B cell (primary cell): ENCODE results near the gene IRGQ. TPM values are rescaled to one million over a fixed set of nuclear protein-coding genes. Genes with fewer than 3 reads are reported as not detected.

Experiments used
- ATAC-seq: fragments of 200-7000 bp; cut with Tn5 transposase; one replicate; pipeline ENCODE4 v1.10.0; 2021; ENCODE audit warnings: low read depth, mild to moderate bottlenecking, moderate number of reproducible peaks, moderate library complexity
- CTCF ChIA-PET: fragments of 350-600 bp; sonication (Branson Sonifier 250); formaldehyde crosslinking; loops from one replicate; lab custom pipeline; 2021; ENCODE audit warnings: antibody characterized with exemption, inconsistent platforms; lab: Charles Lee
- POLR2A ChIA-PET: fragments of 350-600 bp; sonication (Branson Sonifier 250); formaldehyde crosslinking; loops from one replicate; lab custom pipeline; 2021; ENCODE audit warnings: antibody characterized with exemption; lab: Charles Lee
- DNase-seq: peaks from one replicate; pipeline ENCODE4 v3.0.0; 2013
- H2AFZ ChIP-seq: 2 replicates; pipeline ENCODE4 v1.6.1; 2012; ENCODE audit warnings: mild to moderate bottlenecking, low read depth, low read length; ENCODE audit not compliant: insufficient read depth, poor library complexity, severe bottlenecking
- H3K27ac ChIP-seq, 2 donors: 1 replicate in 1 of 2; 2 replicates in 1 of 2; pipeline ENCODE4 v1.5.1; 2012 to 2013; ENCODE audit warnings: low read length in 2 of 2, mild to moderate bottlenecking in 2 of 2, moderate library complexity in 1 of 2
- H3K27me3 ChIP-seq, 4 experiments: fragments of 200-600 bp in 1 of 4; sonication (generic) in 1 of 4; replicated peaks in 1 of 4; 1 replicate in 2 of 4; 2 replicates in 2 of 4; pipeline versions ENCODE4 v1.6.1 to v1.7.0; 2013 to 2016; ENCODE audit warnings: low read length in 3 of 4, mild to moderate bottlenecking in 2 of 4, mixed read lengths in 1 of 4, moderate library complexity in 1 of 4; ENCODE audit not compliant: insufficient read depth in 4 of 4, control insufficient read depth in 3 of 4; ENCODE audit errors: control extremely low read depth in 1 of 4
- H3K36me3 ChIP-seq, 2 experiments: replicated peaks in 1 of 2; 1 replicate in 1 of 2; 2 replicates in 1 of 2; pipeline versions ENCODE4 v1.6.1 to v1.7.1; 2013; ENCODE audit warnings: low read length in 1 of 2; ENCODE audit not compliant: insufficient read depth in 2 of 2, control insufficient read depth in 1 of 2; ENCODE audit errors: control extremely low read depth in 1 of 2, extremely low read depth in 1 of 2
- H3K4me1 ChIP-seq, 2 donors: fragments of 200-600 bp in 1 of 2; sonication (generic) in 1 of 2; 1 replicate in 1 of 2; 2 replicates in 1 of 2; pipeline versions ENCODE4 v1.5.1 to v1.6.1; 2013 to 2017; ENCODE audit warnings: low read length in 2 of 2; ENCODE audit not compliant: control insufficient read depth in 2 of 2, insufficient read depth in 2 of 2
- H3K4me2 ChIP-seq: replicated peaks from 2 replicates; pipeline ENCODE3; 2012; ENCODE audit warnings: mild to moderate bottlenecking, low read depth, low read length; ENCODE audit not compliant: poor library complexity, severe bottlenecking
- H3K4me3 ChIP-seq, 5 experiments: fragments of 200-600 bp in 1 of 5; sonication (generic) in 1 of 5; 1 replicate in 3 of 5; 2 replicates in 2 of 5; pipeline versions ENCODE4 v1.5.1 to v1.7.0; 2011 to 2016; ENCODE audit warnings: low read length in 4 of 5, mild to moderate bottlenecking in 4 of 5, low read depth in 2 of 5, control low read depth in 1 of 5, moderate library complexity in 1 of 5; ENCODE audit not compliant: insufficient read depth in 1 of 5; ENCODE audit errors: control extremely low read depth in 1 of 5, extremely low read depth in 1 of 5
- H3K79me2 ChIP-seq: fragments of 200-600 bp; sonication (generic); one replicate; pipeline ENCODE4 v1.6.0; 2016; ENCODE audit warnings: low read length; ENCODE audit not compliant: control insufficient read depth, insufficient read depth
- H3K9ac ChIP-seq: fragments of 200-600 bp; sonication (generic); 2 replicates; pipeline ENCODE4 v1.6.1; 2017; ENCODE audit warnings: mild to moderate bottlenecking, low read length, moderate library complexity
- H3K9me3 ChIP-seq, 3 donors: one replicate each; pipeline versions ENCODE4 v1.6.1 to v1.7.1; 2013; ENCODE audit warnings: low read length in 2 of 3; ENCODE audit not compliant: control insufficient read depth in 2 of 3, insufficient read depth in 1 of 3; ENCODE audit errors: control extremely low read depth in 1 of 3
- H4K20me1 ChIP-seq: 2 replicates; pipeline ENCODE4 v1.6.0; 2012; ENCODE audit warnings: mild to moderate bottlenecking, low read length; ENCODE audit not compliant: insufficient read depth, control insufficient read depth, poor library complexity, severe bottlenecking
- H3K27ac Mint-ChIP-seq: one replicate; pipeline ENCODE4 v1.8.0; 2021; ENCODE audit warnings: mixed read lengths
- H3K27me3 Mint-ChIP-seq: one replicate; pipeline ENCODE4 v1.8.0; 2021; ENCODE audit warnings: mixed read lengths
- H3K4me1 Mint-ChIP-seq: one replicate; pipeline ENCODE4 v1.8.0; 2021; ENCODE audit warnings: mixed read lengths
- H3K4me3 Mint-ChIP-seq: one replicate; pipeline ENCODE4 v1.8.0; 2021; ENCODE audit warnings: mixed read lengths
- H3K9me3 Mint-ChIP-seq: one replicate; pipeline ENCODE4 v1.8.0; 2022; ENCODE audit warnings: mixed read lengths; ENCODE audit not compliant: insufficient read depth
- CTCF ChIP-seq: fragments of 200-600 bp; IDR thresholded peaks from one replicate; pipeline ENCODE4 v1.8.0; 2022; ENCODE audit warnings: antibody characterized with exemption, mild to moderate bottlenecking
- EZH2 ChIP-seq: IDR thresholded peaks from 2 replicates; pipeline ENCODE4 v1.6.1; 2012; ENCODE audit warnings: borderline replicate concordance, low read depth, mild to moderate bottlenecking, moderate library complexity, low read length; ENCODE audit not compliant: insufficient read depth, poor library complexity, severe bottlenecking
- WGBS: methylation state at CpG from one replicate; pipeline ENCODE4 v1.1.5; 2013; ENCODE audit warnings: missing lambda C conversion rate; ENCODE audit not compliant: insufficient coverage; 5-methylcytosine and 5-hydroxymethylcytosine counted together
- intact Hi-C: fragments of 100-400 bp; cut with micrococcal nuclease; formaldehyde crosslinking; loops from one replicate; pipeline ENCODE4 v1.10.0; 2022
- polyA plus RNA-seq: library from polyadenylated mRNA; depleted of rRNA; stranded (reverse); fragments of >200 nt; gene quantifications from 2 replicates; pipeline ENCODE4 v1.2.3, GENCODE V29; 2012
- total RNA-seq, 2 donors: library from RNA; stranded (reverse); fragments of 120-200 nt in 1 of 2; gene quantifications; 1 replicate in 1 of 2; 2 replicates in 1 of 2; pipeline versions ENCODE4 v1.2.3 to v1.2.4, GENCODE V29; 2013 to 2022

The IRGQ gene
- total and polyA plus RNA-seq, 2 donors (not counting 1 experiment from before 2014, with no cell fraction given) = 20.3 to 22.6 TPM

GRCh38 chr19:43626838-43627237 is 30.9 kb upstream of the IRGQ start:
- ATAC-seq (no peak), DNase-seq (no peak)
- Mint-ChIP-seq H3K4me1 (peaks cover 7% of the 10 kb centered on the region), H3K9me3 (no peaks in the 10 kb centered on the region), H3K4me3 (no peak overlapping the region), H3K27me3 (peaks cover 16% of the 10 kb centered on the region), H3K27ac (no peak overlapping the region)
- peaks cover 0 to 24% (median 0%) of the 10 kb centered on the region in 3 donors for H3K9me3 ChIP-seq
- H3K9ac ChIP-seq = no peak overlapping the region
- no peak overlapping the region for H3K27ac ChIP-seq
- 57% methylated on average over 17 of the region's 17 CpGs for WGBS
- peaks cover 8% of the 10 kb centered on the region for H4K20me1 ChIP-seq
- H3K36me3 ChIP-seq = no peaks in the 10 kb centered on the region
- CTCF ChIA-PET = interaction anchor here (1.1 to 3.4 kb wide), 3 partner anchors 32 to 108 kb away, joined by 3 to 12 read pairs (median 11); no protein-coding TSS in a partner anchor
- no peak overlapping the region for H3K4me3 ChIP-seq
- TF ChIP-seq EZH2 = no peak
- TF ChIP-seq CTCF = no peak
- peaks cover 0 to 14% (median 7%) of the 10 kb centered on the region in 4 experiments for H3K27me3 ChIP-seq
- intact Hi-C loops = no loop called here
- H3K4me1 ChIP-seq = peaks cover 6 to 7% of the 10 kb centered on the region in 2 donors
- no peak overlapping the region for H3K4me2 ChIP-seq
- POLR2A ChIA-PET = no interaction called here
- H3K79me2 ChIP-seq = no peaks in the 10 kb centered on the region
- H2AFZ ChIP-seq = no peak overlapping the region

GRCh38 chr19:43625918-43626579 is 30.1 kb upstream of the IRGQ start:
- DNase-seq (no peak), ATAC-seq (peak; percentile 6)
- Histone ChIP-seq H3K27ac (no peak overlapping the region), H3K9ac (no peak overlapping the region), H3K4me3 (no peak overlapping the region), H3K79me2 (no peaks in the 10 kb centered on the region), H3K27me3 (peaks cover 0 to 14% (median 7%) of the 10 kb centered on the region in 4 experiments), H3K9me3 (peaks cover 0 to 24% (median 0%) of the 10 kb centered on the region in 3 donors), H3K4me2 (no peak overlapping the region), H3K36me3 (no peaks in the 10 kb centered on the region), H4K20me1 (peaks cover 8% of the 10 kb centered on the region), H2AFZ (no peak overlapping the region), H3K4me1 (peaks cover 6 to 7% of the 10 kb centered on the region in 2 donors)
- POLR2A ChIA-PET = interaction anchor here (1.1 kb wide), 1 partner anchor 30 kb away, joined by 3 read pairs; the partner anchor contains the start of genes IRGQ and ZNF576
- WGBS = 73% methylated on average over 24 of the region's 32 CpGs
- CTCF ChIA-PET = interaction anchor here (1.1 to 3.4 kb wide), 3 partner anchors 31 to 107 kb away, joined by 3 to 12 read pairs (median 11); no protein-coding TSS in a partner anchor
- intact Hi-C loops = no loop called here
- H3K4me1 Mint-ChIP-seq = peaks cover 9% of the 10 kb centered on the region
- H3K4me3 Mint-ChIP-seq = no peak overlapping the region
- no peaks in the 10 kb centered on the region for H3K9me3 Mint-ChIP-seq
- H3K27me3 Mint-ChIP-seq = peaks cover 15% of the 10 kb centered on the region
- TF ChIP-seq EZH2 (no peak), CTCF (no peak)
- H3K27ac Mint-ChIP-seq = no peak overlapping the region
